IMR-90 (cell line): ENCODE results near the gene PRPF6. TPM values are rescaled to one million over a fixed set of nuclear protein-coding genes. Genes with fewer than 3 reads are reported as not detected.

Source experiments
- ATAC-seq: fragments of 200-7000 bp; cut with Tn5 transposase; 2 replicates; pipeline ENCODE4 v1.9.1; 2020; ENCODE audit warnings: low read depth, mild to moderate bottlenecking, moderate library complexity
- BruUV-seq: library from RNA; stranded (reverse); fragments of 400-500 nt; replicated peaks from 2 replicates; lab custom pipeline; 2021; lab: Mats Ljungman, UMichigan
- CTCF ChIA-PET: fragments of 300-600 bp; formaldehyde crosslinking; extraction: SDS; loops from one replicate; lab custom pipeline; 2021; ENCODE audit warnings: antibody characterized with exemption; lab: Yijun Ruan, JAX
- POLR2A ChIA-PET: fragments of 300-600 bp; sonication (Branson Sonifier 250); formaldehyde crosslinking; loops from one replicate; lab custom pipeline; 2022; ENCODE audit warnings: antibody characterized with exemption; ENCODE audit not compliant: unreplicated experiment; lab: Charles Lee
- DNase-seq: peaks from one replicate; pipeline ENCODE4 v3.0.0; 2013
- H2AFZ ChIP-seq: replicated peaks from 2 replicates; pipeline ENCODE3; 2013; ENCODE audit warnings: low read length, mild to moderate bottlenecking; ENCODE audit not compliant: poor library complexity
- H2AK5ac ChIP-seq: 2 replicates; pipeline ENCODE4 v1.6.1; 2013; ENCODE audit warnings: low read depth, low read length, inconsistent platforms
- H2AK9ac ChIP-seq: replicated peaks from 2 replicates; pipeline ENCODE3; 2013; ENCODE audit warnings: mild to moderate bottlenecking, low read depth, low read length, moderate library complexity; ENCODE audit not compliant: poor library complexity
- H2BK120ac ChIP-seq: 2 replicates; pipeline ENCODE4 v1.6.1; 2013; ENCODE audit warnings: low read depth, low read length, inconsistent platforms
- H2BK15ac ChIP-seq: 3 replicates; pipeline ENCODE4 v1.6.1; 2013; ENCODE audit warnings: low read depth, low read length, inconsistent platforms
- H2BK20ac ChIP-seq: 2 replicates; pipeline ENCODE4 v1.6.1; 2013; ENCODE audit warnings: low read depth, mild to moderate bottlenecking, inconsistent platforms, low read length, moderate library complexity
- H2BK5ac ChIP-seq: 2 replicates; pipeline ENCODE4 v1.6.1; 2013; ENCODE audit warnings: mild to moderate bottlenecking, low read depth, low read length, inconsistent platforms; ENCODE audit not compliant: poor library complexity, severe bottlenecking
- H3K14ac ChIP-seq: replicated peaks from 2 replicates; pipeline ENCODE4 v1.6.1; 2013; ENCODE audit warnings: low read depth, low read length, inconsistent platforms
- H3K18ac ChIP-seq: 2 replicates; pipeline ENCODE4 v1.6.1; 2013; ENCODE audit warnings: low read depth, low read length, control low read depth
- H3K23ac ChIP-seq: 2 replicates; pipeline ENCODE4 v1.6.1; 2013; ENCODE audit warnings: low read depth, low read length, inconsistent platforms
- H3K27ac ChIP-seq: 2 replicates; pipeline ENCODE4 v1.5.1; 2013; ENCODE audit warnings: mild to moderate bottlenecking, control low read depth, low read length; ENCODE audit not compliant: insufficient read depth
- H3K27me3 ChIP-seq: 2 replicates; pipeline ENCODE4 v1.6.1; 2013; ENCODE audit warnings: low read length; ENCODE audit not compliant: control insufficient read depth, insufficient read depth
- H3K36me3 ChIP-seq: 2 replicates; pipeline ENCODE4 v1.6.1; 2013; ENCODE audit warnings: low read length, mixed read lengths; ENCODE audit not compliant: control insufficient read depth, insufficient read depth
- H3K4ac ChIP-seq: 2 replicates; pipeline ENCODE4 v1.6.1; 2013; ENCODE audit warnings: low read depth, low read length, inconsistent platforms
- H3K4me1 ChIP-seq: 2 replicates; pipeline ENCODE4 v1.6.1; 2013; ENCODE audit warnings: low read length, mixed read lengths; ENCODE audit not compliant: control insufficient read depth, insufficient read depth
- H3K4me2 ChIP-seq: 2 replicates; pipeline ENCODE4 v1.6.1; 2013; ENCODE audit warnings: low read depth, mild to moderate bottlenecking, control low read depth, low read length, moderate library complexity
- H3K4me3 ChIP-seq: 2 replicates; pipeline ENCODE4 v1.5.1; 2013; ENCODE audit warnings: low read depth, mild to moderate bottlenecking, control low read depth, low read length, moderate library complexity; ENCODE audit not compliant: insufficient read depth
- H3K56ac ChIP-seq: 2 replicates; pipeline ENCODE4 v1.6.1; 2013; ENCODE audit warnings: low read length, inconsistent platforms; ENCODE audit not compliant: insufficient read depth; ENCODE audit errors: extremely low read depth
- H3K79me1 ChIP-seq, 2 experiments: 2 replicates each; pipeline ENCODE4 v1.6.1; 2013; ENCODE audit warnings: low read length in 2 of 2, inconsistent platforms in 1 of 2, low read depth in 1 of 2
- H3K9ac ChIP-seq: 2 replicates; pipeline ENCODE4 v1.6.1; 2013; ENCODE audit warnings: low read depth, low read length, control low read depth
- H3K9me1 ChIP-seq: 2 replicates; pipeline ENCODE4 v1.6.1; 2013; ENCODE audit warnings: low read length, inconsistent platforms; ENCODE audit not compliant: insufficient read depth
- H3K9me3 ChIP-seq: 2 replicates; pipeline ENCODE4 v1.6.1; 2013; ENCODE audit warnings: low read length; ENCODE audit not compliant: control insufficient read depth, insufficient read depth
- H4K20me1 ChIP-seq: 2 replicates; pipeline ENCODE4 v1.6.1; 2013; ENCODE audit warnings: low read length, inconsistent platforms; ENCODE audit not compliant: insufficient read depth
- H4K5ac ChIP-seq: 2 replicates; pipeline ENCODE4 v1.6.1; 2013; ENCODE audit warnings: mild to moderate bottlenecking, low read depth, low read length, control low read depth
- H4K8ac ChIP-seq, 2 experiments: 2 replicates each; pipeline ENCODE4 v1.6.1; 2013; ENCODE audit warnings: low read depth in 2 of 2, low read length in 2 of 2, control low read depth in 1 of 2, inconsistent platforms in 1 of 2
- H4K91ac ChIP-seq: 2 replicates; pipeline ENCODE4 v1.6.1; 2013; ENCODE audit warnings: low read depth, low read length, inconsistent platforms; ENCODE audit not compliant: insufficient read depth
- BHLHE40 ChIP-seq: fragments of 150-350 bp; IDR thresholded peaks from 2 replicates; pipeline ENCODE4 v1.6.1; 2016; ENCODE audit warnings: mild to moderate bottlenecking, low read depth, low read length
- POLR2A ChIP-seq: IDR thresholded peaks from 2 replicates; pipeline ENCODE4 v1.6.1; 2012; ENCODE audit warnings: mild to moderate bottlenecking, low read depth, low read length
- RAD21 ChIP-seq: IDR thresholded peaks from 2 replicates; pipeline ENCODE4 v1.6.1; 2012; ENCODE audit warnings: low read length, improper control_type of control experiment
- WGBS, 2 experiments: methylation state at CpG; one replicate each; pipeline versions ENCODE4 v1.1.5 to v1.1.7; 2013; ENCODE audit warnings: missing lambda C conversion rate in 2 of 2; ENCODE audit not compliant: insufficient read length in 1 of 2; ENCODE audit errors: extremely low coverage in 2 of 2; 5-methylcytosine and 5-hydroxymethylcytosine counted together
- dilution Hi-C: fragments of 300-500 bp; cut with HindIII; formaldehyde crosslinking; loops from one replicate; pipeline ENCODE4 v1.14.3; 2018; ENCODE audit warnings: low sequenced_read_pairs; ENCODE audit not compliant: unreplicated experiment
- in situ Hi-C: fragments of 300-500 bp; cut with MboI; formaldehyde crosslinking; loops from 3 replicates; pipeline ENCODE4 v1.14.3; 2019; ENCODE audit warnings: low sequenced_read_pairs, inconsistent platforms, mixed read lengths
- intact Hi-C: fragments of 100-400 bp; cut with micrococcal nuclease; formaldehyde crosslinking; loops from 2 replicates; pipeline ENCODE4 v1.10.0; 2022
- polyA plus RNA-seq, 3 experiments: library from polyadenylated mRNA; depleted of rRNA; stranded (reverse); fragments of >200 nt; gene quantifications; 2 replicates each; pipeline ENCODE4 v1.2.3, GENCODE V29; 2012; ENCODE audit warnings: low replicate concordance in 1 of 3
- total RNA-seq: library from RNA; depleted of rRNA; stranded (reverse); fragments of >200 nt; gene quantifications from 2 replicates; pipeline ENCODE4 v1.2.3, GENCODE V29; 2012

PRPF6 gene
- total and polyA plus RNA-seq, 2 of the 4 experiments (the other 2 are of a cell fraction): 43.5 to 71.3 TPM

DNA sequence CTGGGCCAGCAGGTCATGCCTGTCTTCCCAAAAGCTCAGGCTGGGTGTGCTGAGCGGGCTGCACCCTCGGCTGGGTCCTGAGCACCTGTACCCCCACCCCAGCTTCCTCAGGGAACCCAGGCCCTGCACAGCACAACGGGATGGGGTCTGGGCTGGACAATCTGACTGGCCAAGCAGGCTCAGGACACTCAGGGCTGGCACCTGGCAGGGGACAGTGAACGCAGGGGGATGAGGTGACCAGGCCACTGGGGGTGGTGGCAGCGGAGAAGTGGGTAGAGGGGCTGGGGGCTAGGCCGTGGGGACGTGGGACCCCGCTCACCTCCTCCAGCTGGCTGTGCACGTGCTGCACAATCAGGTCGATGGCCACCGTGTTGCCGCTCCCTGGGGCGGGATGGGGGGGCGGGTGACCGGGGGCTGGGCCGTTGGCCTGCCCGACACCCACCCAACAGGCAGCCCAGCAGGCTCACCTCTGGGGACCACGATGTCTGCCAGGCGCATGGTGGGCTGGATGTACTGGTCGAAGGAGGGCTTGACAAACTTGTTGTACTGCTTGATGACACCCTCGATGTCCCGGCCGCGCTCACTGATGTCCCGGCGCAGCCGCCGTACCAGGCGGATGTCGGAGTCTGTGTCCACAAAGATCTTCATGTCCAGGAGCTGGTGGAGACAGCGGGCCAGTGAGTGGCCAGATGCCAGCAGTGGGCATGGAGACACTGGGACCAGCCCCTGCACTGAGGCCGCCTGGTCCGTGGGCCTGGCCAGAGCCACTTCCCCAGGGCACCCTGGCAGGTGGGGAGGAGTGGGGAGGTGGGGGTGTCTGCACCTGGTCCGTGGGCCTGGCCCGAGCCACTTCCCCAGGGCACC, 36.6 kb upstream of the PRPF6 start:
- H4K20me1 ChIP-seq: peaks cover 94% of the 10 kb centered on the region

More for the DNA sequence above, 36.6 kb upstream of the PRPF6 start:
- no peak overlapping the region for H4K91ac ChIP-seq
- H3K4me3 ChIP-seq: no peak overlapping the region
- H3K4ac ChIP-seq: no peak overlapping the region
- no peak overlapping the region for H2BK20ac ChIP-seq
- no peak for TF ChIP-seq RAD21
- TF ChIP-seq POLR2A: no peak
- TF ChIP-seq BHLHE40: no peak
- no peak for DNase-seq
- no peaks in the 10 kb centered on the region for H3K9me3 ChIP-seq
- no TSS peak for BruUV-seq
- no peak overlapping the region for H4K8ac ChIP-seq
- no peak overlapping the region for H2AFZ ChIP-seq
- H2BK120ac ChIP-seq: no peak overlapping the region
- no peak overlapping the region for H4K5ac ChIP-seq
- dilution Hi-C loops: no loop called here
- H3K18ac ChIP-seq: no peak overlapping the region
- peaks cover 7% of the 10 kb centered on the region for H3K4me1 ChIP-seq
- H2BK5ac ChIP-seq: no peak overlapping the region
- H3K79me1 ChIP-seq: peaks cover 17 to 81% of the 10 kb centered on the region in 2 experiments
- H3K36me3 ChIP-seq: peaks cover 49% of the 10 kb centered on the region
- no peak overlapping the region for H2AK5ac ChIP-seq
- no peak overlapping the region for H3K4me2 ChIP-seq
- H2AK9ac ChIP-seq: peak overlapping the region; percentile 10
- WGBS, 2 experiments: 95% methylated on average over 29 of the region's 35 CpGs; no CpG with 5 or more reads in 1 of the 2 experiments
- H3K9me1 ChIP-seq: peaks cover 13% of the 10 kb centered on the region
- no peak overlapping the region for H3K9ac ChIP-seq
- POLR2A ChIA-PET: no interaction called here
- no peak for ATAC-seq
- no peak overlapping the region for H2BK15ac ChIP-seq
- H3K27me3 ChIP-seq: no peaks in the 10 kb centered on the region
- no peak overlapping the region for H3K27ac ChIP-seq
- no peak overlapping the region for H3K23ac ChIP-seq
- intact Hi-C loops: no loop called here
- in situ Hi-C loops: no loop called here
- no peak overlapping the region for H3K14ac ChIP-seq
- no peak overlapping the region for H3K56ac ChIP-seq
- CTCF ChIA-PET: no interaction called here
